Measurements from ENCODE around the gene TKTL2. TPM values are rescaled to one million over a fixed set of nuclear protein-coding genes. Genes with fewer than 3 reads are reported as not detected.
"Not testable (repeated sequence)": the region's sequence is repeated elsewhere in the genome, so short reads cannot be mapped to it uniquely, and the experiment has no call there.

TKTL2 gene
- total RNA-seq, 1 donor = under 0.01 TPM

GRCh38 chr4:163462556-163462955, 11.0 kb downstream of the TKTL2 start:
- no peak for DNase-seq (ENCODE audit: low read depth)
- no peak for TF ChIP-seq CTCF (IDR thresholded peaks at IDR 0.05; ENCODE audit: insufficient read depth, low read depth, low read length)
- no peak overlapping the region for H3K4me3 ChIP-seq (ENCODE audit: low read depth, low read length)

GRCh38 chr4:163448540-163449203, 24.9 kb downstream of the TKTL2 start:
- DNase-seq (ENCODE audit: low read depth) = peak; percentile 62
- no peak for TF ChIP-seq CTCF (IDR thresholded peaks at IDR 0.05; ENCODE audit: insufficient read depth, low read depth, low read length)
- no peak overlapping the region for H3K4me3 ChIP-seq (ENCODE audit: low read depth, low read length)

- DNase-seq (ENCODE audit: low read depth) = peak; percentile 41
- no peak for TF ChIP-seq CTCF (IDR thresholded peaks at IDR 0.05; ENCODE audit: insufficient read depth, low read depth, low read length)
- H3K4me3 ChIP-seq (ENCODE audit: low read depth, low read length) = no peak overlapping the region
These were observed 26.1 kb downstream of the TKTL2 start for GRCh38 chr4:163447481-163447880.

GRCh38 chr4:163447023-163447422, 26.5 kb downstream of the TKTL2 start:
- not testable (repeated sequence) for H3K4me3 ChIP-seq (ENCODE audit: low read depth, low read length)
- DNase-seq (ENCODE audit: low read depth) = peak; percentile 26

- TF ChIP-seq CTCF (IDR thresholded peaks at IDR 0.05; ENCODE audit: insufficient read depth, low read depth, low read length) = no peak
- DNase-seq (ENCODE audit: low read depth) = no peak
- no peak overlapping the region for H3K4me3 ChIP-seq (ENCODE audit: low read depth, low read length)
These were observed 33.5 kb downstream of the TKTL2 start for GRCh38 chr4:163440040-163440439.

Other genes starting within 250 kb of the TKTL2 start
- 1.6 and 3.5 TPM in 2 replicates for gene NPY1R, start 141.2 kb downstream of the TKTL2 start, total RNA-seq
- gene NPY5R, start 129.9 kb downstream of the TKTL2 start, total RNA-seq = 0.32 and 0.43 TPM in 2 replicates
- gene TMA16, start 20.9 kb upstream of the TKTL2 start, total RNA-seq = 30.6 and 53.5 TPM in 2 replicates